IMR-90 (cell line): ENCODE measurements around the gene DPH3. TPM values are rescaled to one million over a fixed set of nuclear protein-coding genes. Genes with fewer than 3 reads are reported as not detected.

Source experiments
- ATAC-seq: fragments of 200-7000 bp; cut with Tn5 transposase; 2 replicates; pipeline ENCODE4 v1.9.1; 2020; ENCODE audit warnings: low read depth, mild to moderate bottlenecking, moderate library complexity
- BruUV-seq: library from RNA; stranded (reverse); fragments of 400-500 nt; replicated peaks from 2 replicates; lab custom pipeline; 2021; lab: Mats Ljungman, UMichigan
- CTCF ChIA-PET: fragments of 300-600 bp; formaldehyde crosslinking; extraction: SDS; loops from one replicate; lab custom pipeline; 2021; ENCODE audit warnings: antibody characterized with exemption; lab: Yijun Ruan, JAX
- POLR2A ChIA-PET: fragments of 300-600 bp; sonication (Branson Sonifier 250); formaldehyde crosslinking; loops from one replicate; lab custom pipeline; 2022; ENCODE audit warnings: antibody characterized with exemption; ENCODE audit not compliant: unreplicated experiment; lab: Charles Lee
- DNase-seq: peaks from one replicate; pipeline ENCODE4 v3.0.0; 2013
- H2AFZ ChIP-seq: replicated peaks from 2 replicates; pipeline ENCODE3; 2013; ENCODE audit warnings: low read length, mild to moderate bottlenecking; ENCODE audit not compliant: poor library complexity
- H2AK5ac ChIP-seq: 2 replicates; pipeline ENCODE4 v1.6.1; 2013; ENCODE audit warnings: low read depth, low read length, inconsistent platforms
- H2AK9ac ChIP-seq: replicated peaks from 2 replicates; pipeline ENCODE3; 2013; ENCODE audit warnings: mild to moderate bottlenecking, low read depth, low read length, moderate library complexity; ENCODE audit not compliant: poor library complexity
- H2BK120ac ChIP-seq: 2 replicates; pipeline ENCODE4 v1.6.1; 2013; ENCODE audit warnings: low read depth, low read length, inconsistent platforms
- H2BK15ac ChIP-seq: 3 replicates; pipeline ENCODE4 v1.6.1; 2013; ENCODE audit warnings: low read depth, low read length, inconsistent platforms
- H2BK20ac ChIP-seq: 2 replicates; pipeline ENCODE4 v1.6.1; 2013; ENCODE audit warnings: low read depth, mild to moderate bottlenecking, inconsistent platforms, low read length, moderate library complexity
- H2BK5ac ChIP-seq: 2 replicates; pipeline ENCODE4 v1.6.1; 2013; ENCODE audit warnings: mild to moderate bottlenecking, low read depth, low read length, inconsistent platforms; ENCODE audit not compliant: poor library complexity, severe bottlenecking
- H3K14ac ChIP-seq: replicated peaks from 2 replicates; pipeline ENCODE4 v1.6.1; 2013; ENCODE audit warnings: low read depth, low read length, inconsistent platforms
- H3K18ac ChIP-seq: 2 replicates; pipeline ENCODE4 v1.6.1; 2013; ENCODE audit warnings: low read depth, low read length, control low read depth
- H3K23ac ChIP-seq: 2 replicates; pipeline ENCODE4 v1.6.1; 2013; ENCODE audit warnings: low read depth, low read length, inconsistent platforms
- H3K27ac ChIP-seq: 2 replicates; pipeline ENCODE4 v1.5.1; 2013; ENCODE audit warnings: mild to moderate bottlenecking, control low read depth, low read length; ENCODE audit not compliant: insufficient read depth
- H3K27me3 ChIP-seq: 2 replicates; pipeline ENCODE4 v1.6.1; 2013; ENCODE audit warnings: low read length; ENCODE audit not compliant: control insufficient read depth, insufficient read depth
- H3K36me3 ChIP-seq: 2 replicates; pipeline ENCODE4 v1.6.1; 2013; ENCODE audit warnings: low read length, mixed read lengths; ENCODE audit not compliant: control insufficient read depth, insufficient read depth
- H3K4ac ChIP-seq: 2 replicates; pipeline ENCODE4 v1.6.1; 2013; ENCODE audit warnings: low read depth, low read length, inconsistent platforms
- H3K4me1 ChIP-seq: 2 replicates; pipeline ENCODE4 v1.6.1; 2013; ENCODE audit warnings: low read length, mixed read lengths; ENCODE audit not compliant: control insufficient read depth, insufficient read depth
- H3K4me2 ChIP-seq: 2 replicates; pipeline ENCODE4 v1.6.1; 2013; ENCODE audit warnings: low read depth, mild to moderate bottlenecking, control low read depth, low read length, moderate library complexity
- H3K4me3 ChIP-seq: 2 replicates; pipeline ENCODE4 v1.5.1; 2013; ENCODE audit warnings: low read depth, mild to moderate bottlenecking, control low read depth, low read length, moderate library complexity; ENCODE audit not compliant: insufficient read depth
- H3K56ac ChIP-seq: 2 replicates; pipeline ENCODE4 v1.6.1; 2013; ENCODE audit warnings: low read length, inconsistent platforms; ENCODE audit not compliant: insufficient read depth; ENCODE audit errors: extremely low read depth
- H3K79me1 ChIP-seq, 2 experiments: 2 replicates each; pipeline ENCODE4 v1.6.1; 2013; ENCODE audit warnings: low read length in 2 of 2, inconsistent platforms in 1 of 2, low read depth in 1 of 2
- H3K9ac ChIP-seq: 2 replicates; pipeline ENCODE4 v1.6.1; 2013; ENCODE audit warnings: low read depth, low read length, control low read depth
- H3K9me1 ChIP-seq: 2 replicates; pipeline ENCODE4 v1.6.1; 2013; ENCODE audit warnings: low read length, inconsistent platforms; ENCODE audit not compliant: insufficient read depth
- H3K9me3 ChIP-seq: 2 replicates; pipeline ENCODE4 v1.6.1; 2013; ENCODE audit warnings: low read length; ENCODE audit not compliant: control insufficient read depth, insufficient read depth
- H4K20me1 ChIP-seq: 2 replicates; pipeline ENCODE4 v1.6.1; 2013; ENCODE audit warnings: low read length, inconsistent platforms; ENCODE audit not compliant: insufficient read depth
- H4K5ac ChIP-seq: 2 replicates; pipeline ENCODE4 v1.6.1; 2013; ENCODE audit warnings: mild to moderate bottlenecking, low read depth, low read length, control low read depth
- H4K8ac ChIP-seq, 2 experiments: 2 replicates each; pipeline ENCODE4 v1.6.1; 2013; ENCODE audit warnings: low read depth in 2 of 2, low read length in 2 of 2, control low read depth in 1 of 2, inconsistent platforms in 1 of 2
- H4K91ac ChIP-seq: 2 replicates; pipeline ENCODE4 v1.6.1; 2013; ENCODE audit warnings: low read depth, low read length, inconsistent platforms; ENCODE audit not compliant: insufficient read depth
- BHLHE40 ChIP-seq: fragments of 150-350 bp; IDR thresholded peaks from 2 replicates; pipeline ENCODE4 v1.6.1; 2016; ENCODE audit warnings: mild to moderate bottlenecking, low read depth, low read length
- CEBPB ChIP-seq: IDR thresholded peaks from 2 replicates; pipeline ENCODE4 v1.6.1; 2012; ENCODE audit warnings: low read depth, low read length, improper control_type of control experiment
- CHD1 ChIP-seq: IDR thresholded peaks from 2 replicates; pipeline ENCODE4 v1.6.1; 2012; ENCODE audit warnings: low read depth, low read length, improper control_type of control experiment
- FOS ChIP-seq: fragments of 150-350 bp; IDR thresholded peaks from 2 replicates; pipeline ENCODE4 v1.6.1; 2016; ENCODE audit warnings: low read depth, low read length
- MAFK ChIP-seq: IDR thresholded peaks from 2 replicates; pipeline ENCODE4 v1.6.1; 2012; ENCODE audit warnings: low read depth, low read length, improper control_type of control experiment
- MAZ ChIP-seq: IDR thresholded peaks from 2 replicates; pipeline ENCODE4 v1.6.1; 2012; ENCODE audit warnings: low read depth, mild to moderate bottlenecking, low read length, improper control_type of control experiment, moderate library complexity, borderline replicate concordance
- MXI1 ChIP-seq: IDR thresholded peaks from 2 replicates; pipeline ENCODE4 v1.6.1; 2012; ENCODE audit warnings: low read depth, mild to moderate bottlenecking, low read length, moderate library complexity, borderline replicate concordance
- NFE2L2 ChIP-seq: fragments of 150-350 bp; IDR thresholded peaks from 2 replicates; pipeline ENCODE4 v1.6.1; 2016; ENCODE audit warnings: low read depth, mild to moderate bottlenecking, low read length
- POLR2A ChIP-seq: IDR thresholded peaks from 2 replicates; pipeline ENCODE4 v1.6.1; 2012; ENCODE audit warnings: mild to moderate bottlenecking, low read depth, low read length
- RCOR1 ChIP-seq: IDR thresholded peaks from 2 replicates; pipeline ENCODE4 v1.6.1; 2012; ENCODE audit warnings: mild to moderate bottlenecking, low read length, improper control_type of control experiment; ENCODE audit not compliant: insufficient replicate concordance
- SMC3 ChIP-seq: fragments of 150-350 bp; IDR thresholded peaks from 2 replicates; pipeline ENCODE4 v1.6.1; 2016; ENCODE audit warnings: low read depth, mild to moderate bottlenecking, antibody characterized with exemption, low read length, moderate library complexity
- USF2 ChIP-seq: fragments of 150-350 bp; IDR thresholded peaks from 2 replicates; pipeline ENCODE4 v1.6.1; 2017; ENCODE audit warnings: mild to moderate bottlenecking, antibody characterized with exemption, low read length, low read depth
- WGBS, 2 experiments: methylation state at CpG; one replicate each; pipeline versions ENCODE4 v1.1.5 to v1.1.7; 2013; ENCODE audit warnings: missing lambda C conversion rate in 2 of 2; ENCODE audit not compliant: insufficient read length in 1 of 2; ENCODE audit errors: extremely low coverage in 2 of 2; 5-methylcytosine and 5-hydroxymethylcytosine counted together
- dilution Hi-C: fragments of 300-500 bp; cut with HindIII; formaldehyde crosslinking; loops from one replicate; pipeline ENCODE4 v1.14.3; 2018; ENCODE audit warnings: low sequenced_read_pairs; ENCODE audit not compliant: unreplicated experiment
- in situ Hi-C: fragments of 300-500 bp; cut with MboI; formaldehyde crosslinking; loops from 3 replicates; pipeline ENCODE4 v1.14.3; 2019; ENCODE audit warnings: low sequenced_read_pairs, inconsistent platforms, mixed read lengths
- intact Hi-C: fragments of 100-400 bp; cut with micrococcal nuclease; formaldehyde crosslinking; loops from 2 replicates; pipeline ENCODE4 v1.10.0; 2022
- polyA plus RNA-seq, 3 experiments: library from polyadenylated mRNA; depleted of rRNA; stranded (reverse); fragments of >200 nt; gene quantifications; 2 replicates each; pipeline ENCODE4 v1.2.3, GENCODE V29; 2012; ENCODE audit warnings: low replicate concordance in 1 of 3
- total RNA-seq: library from RNA; depleted of rRNA; stranded (reverse); fragments of >200 nt; gene quantifications from 2 replicates; pipeline ENCODE4 v1.2.3, GENCODE V29; 2012
- TF ChIP-seq, protein P1 (sequence below): fragments of 150-350 bp; IDR thresholded peaks from 2 replicates; pipeline ENCODE4 v1.6.1; 2016; ENCODE audit warnings: low read depth, mild to moderate bottlenecking, low read length, moderate library complexity, borderline replicate concordance
- TF ChIP-seq, protein P2 (sequence below): conservative IDR thresholded peaks from 2 replicates; pipeline ENCODE4 v1.5.1; 2012; ENCODE audit warnings: mild to moderate bottlenecking, low read depth, low read length, improper control_type of control experiment

The DPH3 gene
- total and polyA plus RNA-seq, 2 of the 4 experiments (the other 2 are of a cell fraction): 12.9 to 32.1 TPM

DNA sequence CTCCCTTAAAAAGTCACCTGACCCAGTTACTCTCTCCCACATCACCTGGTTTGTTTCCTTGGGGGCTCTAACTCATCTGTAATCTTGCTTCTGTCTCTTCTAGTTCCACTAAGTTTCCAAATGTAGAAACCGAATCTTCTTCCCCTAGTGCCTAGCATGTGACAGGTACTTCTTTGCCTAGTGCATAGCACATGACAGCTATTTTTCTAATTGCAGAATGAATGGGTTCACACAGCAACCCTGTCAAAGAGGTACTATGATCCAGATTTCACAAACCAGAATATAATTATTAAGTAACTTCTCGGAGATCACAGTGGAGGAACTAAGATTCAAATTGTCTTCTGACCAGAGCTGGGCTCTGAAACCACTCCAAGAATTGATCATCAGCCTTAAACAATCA is 7.4 kb downstream of the DPH3 start:
- Histone ChIP-seq H3K23ac (no peak overlapping the region), H3K4me3 (no peak overlapping the region), H2BK20ac (no peak overlapping the region), H3K27ac (no peak overlapping the region), H3K4me1 (no peaks in the 10 kb centered on the region), H4K91ac (no peak overlapping the region), H2AFZ (no peak overlapping the region), H4K5ac (no peak overlapping the region), H2AK5ac (no peak overlapping the region), H2AK9ac (no peak overlapping the region), H3K9ac (no peak overlapping the region), H4K20me1 (no peaks in the 10 kb centered on the region), H3K9me3 (no peaks in the 10 kb centered on the region), H2BK120ac (no peak overlapping the region), H4K8ac (no peak overlapping the region), H3K56ac (no peak overlapping the region), H2BK15ac (no peak overlapping the region), H3K18ac (no peak overlapping the region), H3K27me3 (no peaks in the 10 kb centered on the region), H3K14ac (no peak overlapping the region), H3K79me1 (peaks cover 22% of the 10 kb centered on the region in 2 experiments), H3K4ac (no peak overlapping the region), H2BK5ac (no peak overlapping the region), H3K36me3 (peaks cover 5% of the 10 kb centered on the region), H3K9me1 (no peaks in the 10 kb centered on the region; the same call in 1 of the 2 replicates), H3K4me2 (no peak overlapping the region)
- 80% methylated on average over 1 of the region's 2 CpGs; no CpG with 5 or more reads in 1 of the 2 experiments for WGBS, 2 experiments
- BruUV-seq: no TSS peak
- ATAC-seq: no peak
- ChIA-PET POLR2A (no interaction called here), CTCF (no interaction called here)
- dilution Hi-C loops (no loop called here), in situ Hi-C loops (no loop called here), intact Hi-C loops (no loop called here)
- no peak for DNase-seq
- TF ChIP-seq, protein P1, sequence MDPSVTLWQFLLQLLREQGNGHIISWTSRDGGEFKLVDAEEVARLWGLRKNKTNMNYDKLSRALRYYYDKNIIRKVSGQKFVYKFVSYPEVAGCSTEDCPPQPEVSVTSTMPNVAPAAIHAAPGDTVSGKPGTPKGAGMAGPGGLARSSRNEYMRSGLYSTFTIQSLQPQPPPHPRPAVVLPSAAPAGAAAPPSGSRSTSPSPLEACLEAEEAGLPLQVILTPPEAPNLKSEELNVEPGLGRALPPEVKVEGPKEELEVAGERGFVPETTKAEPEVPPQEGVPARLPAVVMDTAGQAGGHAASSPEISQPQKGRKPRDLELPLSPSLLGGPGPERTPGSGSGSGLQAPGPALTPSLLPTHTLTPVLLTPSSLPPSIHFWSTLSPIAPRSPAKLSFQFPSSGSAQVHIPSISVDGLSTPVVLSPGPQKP: no peak
- TF ChIP-seq SMC3 (no peak), MAFK (no peak), BHLHE40 (no peak), NFE2L2 (no peak), USF2 (no peak), FOS (no peak), MAZ (no peak), MXI1 (no peak), RCOR1 (no peak), POLR2A (no peak), CHD1 (no peak), CEBPB (no peak)
- TF ChIP-seq, protein P2, sequence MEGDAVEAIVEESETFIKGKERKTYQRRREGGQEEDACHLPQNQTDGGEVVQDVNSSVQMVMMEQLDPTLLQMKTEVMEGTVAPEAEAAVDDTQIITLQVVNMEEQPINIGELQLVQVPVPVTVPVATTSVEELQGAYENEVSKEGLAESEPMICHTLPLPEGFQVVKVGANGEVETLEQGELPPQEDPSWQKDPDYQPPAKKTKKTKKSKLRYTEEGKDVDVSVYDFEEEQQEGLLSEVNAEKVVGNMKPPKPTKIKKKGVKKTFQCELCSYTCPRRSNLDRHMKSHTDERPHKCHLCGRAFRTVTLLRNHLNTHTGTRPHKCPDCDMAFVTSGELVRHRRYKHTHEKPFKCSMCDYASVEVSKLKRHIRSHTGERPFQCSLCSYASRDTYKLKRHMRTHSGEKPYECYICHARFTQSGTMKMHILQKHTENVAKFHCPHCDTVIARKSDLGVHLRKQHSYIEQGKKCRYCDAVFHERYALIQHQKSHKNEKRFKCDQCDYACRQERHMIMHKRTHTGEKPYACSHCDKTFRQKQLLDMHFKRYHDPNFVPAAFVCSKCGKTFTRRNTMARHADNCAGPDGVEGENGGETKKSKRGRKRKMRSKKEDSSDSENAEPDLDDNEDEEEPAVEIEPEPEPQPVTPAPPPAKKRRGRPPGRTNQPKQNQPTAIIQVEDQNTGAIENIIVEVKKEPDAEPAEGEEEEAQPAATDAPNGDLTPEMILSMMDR: no peak
